Muscle of arm (tissue), 14 donors: Measurements from ENCODE around the gene LRP2BP. TPM values are rescaled to one million over a fixed set of nuclear protein-coding genes. Genes with fewer than 3 reads are reported as not detected.

Source experiments
- DNase-seq: peaks from one replicate; pipeline ENCODE4 v3.0.0-alpha.2; 2013
- long read RNA-seq, 11 donors: transcript quantifications; one replicate each; lab custom pipeline, GENCODE V29; 2026
- polyA plus RNA-seq, 12 donors: library from polyadenylated mRNA; unstranded; fragments of 120-200 nt; gene quantifications; one replicate each; pipeline ENCODE4 v1.2.1, GENCODE V29; 2013; ENCODE audit not compliant: insufficient read length in 12 of 12

The LRP2BP gene
- polyA plus RNA-seq, result 1 to 10 TPM in 11 of 12 donors, not detected in 1; 2.0 to 8.2 (median 4.2) TPM
- long read RNA-seq, donor 1, partial matches to known transcripts, result 14 of 23 reads
- long read RNA-seq, donor 1, other reads (novel, unspliced or antisense), result 9 of 23 reads
- long read RNA-seq, donor 2, partial matches to known transcripts, result 40 of 40 reads
- long read RNA-seq, donor 2, other reads (novel, unspliced or antisense), result 0 of 40 reads
- long read RNA-seq, donor 3, result 0 reads
- long read RNA-seq, donor 4, result 0 reads
- long read RNA-seq, donor 5, partial matches to known transcripts, result 23 of 67 reads
- long read RNA-seq, donor 5, other reads (novel, unspliced or antisense), result 44 of 67 reads
- long read RNA-seq, donor 6, partial matches to known transcripts, result 29 of 47 reads
- long read RNA-seq, donor 6, other reads (novel, unspliced or antisense), result 18 of 47 reads
- long read RNA-seq, donor 7, result 0 reads
- long read RNA-seq, donor 8, partial matches to known transcripts, result 0 of 1 reads
- long read RNA-seq, donor 8, other reads (novel, unspliced or antisense), result 0 of 1 reads
- long read RNA-seq, donor 9, result 0 reads
- long read RNA-seq, donor 10, result 0 reads
- long read RNA-seq, donor 11, partial matches to known transcripts, result 42 of 42 reads
- long read RNA-seq, donor 11, other reads (novel, unspliced or antisense), result 0 of 42 reads

GRCh38 chr4:185395238-185395955, at the start of gene LRP2BP:
Gene LRP2BP (minus strand): TSS chr4:185395924. CDS start chr4:185378186, 17,738 bp downstream.
- DNase-seq, result peak; percentile 93

GRCh38 chr4:185445209-185445608, 49.5 kb upstream of the LRP2BP start:
- no peak for DNase-seq

- DNase-seq, result no peak
Measured at GRCh38 chr4:185441479-185441878, 45.8 kb upstream of the LRP2BP start.

GRCh38 chr4:185437809-185438208, 42.1 kb upstream of the LRP2BP start:
- no peak for DNase-seq

- DNase-seq, result no peak
Measured at GRCh38 chr4:185435466-185435865, 39.7 kb upstream of the LRP2BP start.

GRCh38 chr4:185429660-185430059, 33.9 kb upstream of the LRP2BP start:
- no peak for DNase-seq

GRCh38 chr4:185426960-185427688, 31.4 kb upstream of the LRP2BP start:
- no peak for DNase-seq

- peak; percentile 96 for DNase-seq
Measured at GRCh38 chr4:185425647-185426352, 30.1 kb upstream of the LRP2BP start, which contains the start of gene UFSP2. Gene UFSP2 (minus strand): TSS chr4:185425964. CDS start chr4:185425868, 96 bp downstream.

- no peak for DNase-seq
Measured at GRCh38 chr4:185424905-185425646, 29.4 kb upstream of the LRP2BP start.

GRCh38 chr4:185421366-185422124, 25.8 kb upstream of the LRP2BP start:
- DNase-seq, result no peak

- DNase-seq, result no peak
Measured at GRCh38 chr4:185416955-185417354, 21.2 kb upstream of the LRP2BP start.

- no peak for DNase-seq
Measured at GRCh38 chr4:185412412-185412811, 16.7 kb upstream of the LRP2BP start.

GRCh38 chr4:185411849-185412248, 16.1 kb upstream of the LRP2BP start:
- no peak for DNase-seq

GRCh38 chr4:185408432-185408831, 12.7 kb upstream of the LRP2BP start:
- DNase-seq, result no peak

GRCh38 chr4:185405296-185405999, 9.7 kb upstream of the LRP2BP start:
- DNase-seq, result no peak

- no peak for DNase-seq
Measured at GRCh38 chr4:185404031-185404430, 8.3 kb upstream of the LRP2BP start.

GRCh38 chr4:185399466-185399865, 3.7 kb upstream of the LRP2BP start:
- no peak for DNase-seq

- no peak for DNase-seq
Measured at GRCh38 chr4:185398618-185399017, 2.9 kb upstream of the LRP2BP start.
